Adipocyte (in vitro differentiated cells): ENCODE results near the gene MZT2B.
"Not testable (repeated sequence)": the region's sequence is repeated elsewhere in the genome, so short reads cannot be mapped to it uniquely, and the experiment has no call there.

Experiments used
- DNase-seq: peaks from one replicate; pipeline ENCODE4 v3.0.0-alpha.2; 2015; ENCODE audit warnings: low read depth
- H3K27me3 ChIP-seq: replicated peaks from 2 replicates; pipeline ENCODE4 v1.7.0; 2013; ENCODE audit warnings: mild to moderate bottlenecking, low read length, moderate library complexity; ENCODE audit not compliant: control insufficient read depth, insufficient read depth
- H3K36me3 ChIP-seq: 2 replicates; pipeline ENCODE4 v1.7.0; 2013; ENCODE audit warnings: low read length, mild to moderate bottlenecking, moderate library complexity; ENCODE audit not compliant: control insufficient read depth, insufficient read depth, severe bottlenecking
- H3K4me1 ChIP-seq: 2 replicates; pipeline ENCODE4 v1.7.0; 2013; ENCODE audit warnings: mild to moderate bottlenecking, low read length, moderate library complexity; ENCODE audit not compliant: control insufficient read depth, insufficient read depth
- H3K4me3 ChIP-seq: 2 replicates; pipeline ENCODE4 v1.7.0; 2013; ENCODE audit warnings: mild to moderate bottlenecking, low read length, moderate library complexity
- H3K9ac ChIP-seq: 2 replicates; pipeline ENCODE4 v1.7.0; 2013; ENCODE audit warnings: mild to moderate bottlenecking, low read length, moderate library complexity
- H3K9me3 ChIP-seq: 2 replicates; pipeline ENCODE4 v1.7.0; 2013; ENCODE audit warnings: mild to moderate bottlenecking, low read length, moderate library complexity; ENCODE audit not compliant: control insufficient read depth

The MZT2B gene

GRCh38 chr2:130142396-130143265, 39.4 kb upstream of the MZT2B start:
- DNase-seq, H3K4me3 ChIP-seq, H3K9ac ChIP-seq, H3K9me3 ChIP-seq, H3K27me3 ChIP-seq, H3K4me1 ChIP-seq, H3K36me3 ChIP-seq: not testable (repeated sequence)

GRCh38 chr2:130143266-130144039, 38.6 kb upstream of the MZT2B start:
- not testable (repeated sequence) for H3K4me1 ChIP-seq, H3K9me3 ChIP-seq, H3K27me3 ChIP-seq, DNase-seq, H3K9ac ChIP-seq, H3K4me3 ChIP-seq, H3K36me3 ChIP-seq

- H3K4me3 ChIP-seq: peak within 1 kb of the TSS; percentile 58
Observed at GRCh38 chr2:130145006-130145414, 37.1 kb upstream of the MZT2B start, which contains the start of gene CCDC74B. Gene CCDC74B (minus strand): TSS chr2:130145112. CDS start chr2:130144996, 116 bp downstream.

GRCh38 chr2:130148515-130148914, 33.5 kb upstream of the MZT2B start:
- not testable (repeated sequence) for H3K9ac ChIP-seq, DNase-seq, H3K27me3 ChIP-seq, H3K4me3 ChIP-seq, H3K4me1 ChIP-seq, H3K9me3 ChIP-seq
- peaks cover 12% of the 10 kb centered on the region for H3K36me3 ChIP-seq

More at GRCh38 chr2:130145006-130145414, 37.1 kb upstream of the MZT2B start, which contains the start of gene CCDC74B:
- H3K4me1 ChIP-seq, H3K27me3 ChIP-seq, H3K9ac ChIP-seq, H3K9me3 ChIP-seq, H3K36me3 ChIP-seq: not testable (repeated sequence)
- DNase-seq: peak; percentile 63

GRCh38 chr2:130150181-130151144, 31.6 kb upstream of the MZT2B start:
- Histone ChIP-seq H3K9me3 (no peaks in the 10 kb centered on the region), H3K4me1 (no peaks in the 10 kb centered on the region), H3K4me3 (no peak overlapping the region), H3K9ac (no peak overlapping the region), H3K27me3 (no peaks in the 10 kb centered on the region), H3K36me3 (peaks cover 16% of the 10 kb centered on the region)
- DNase-seq: no peak

- not testable (repeated sequence) for H3K9ac ChIP-seq, DNase-seq, H3K27me3 ChIP-seq, H3K4me1 ChIP-seq, H3K9me3 ChIP-seq, H3K4me3 ChIP-seq
- peaks cover 16% of the 10 kb centered on the region for H3K36me3 ChIP-seq
Observed at GRCh38 chr2:130151145-130151512, 30.9 kb upstream of the MZT2B start.

GRCh38 chr2:130152136-130152815, 29.8 kb upstream of the MZT2B start:
- not testable (repeated sequence) for H3K9me3 ChIP-seq, H3K4me1 ChIP-seq, H3K9ac ChIP-seq, H3K27me3 ChIP-seq, DNase-seq, H3K4me3 ChIP-seq
- peaks cover 16% of the 10 kb centered on the region for H3K36me3 ChIP-seq

- no peaks in the 10 kb centered on the region for H3K9me3 ChIP-seq
- peaks cover 16% of the 10 kb centered on the region for H3K36me3 ChIP-seq
- H3K4me3 ChIP-seq: no peak overlapping the region
- no peak overlapping the region for H3K9ac ChIP-seq
- no peaks in the 10 kb centered on the region for H3K27me3 ChIP-seq
- no peaks in the 10 kb centered on the region for H3K4me1 ChIP-seq
- no peak for DNase-seq
Observed at GRCh38 chr2:130152816-130153595, 29.1 kb upstream of the MZT2B start.

GRCh38 chr2:130153721-130154422, 28.2 kb upstream of the MZT2B start:
- H3K36me3 ChIP-seq: peaks cover 22% of the 10 kb centered on the region
- not testable (repeated sequence) for H3K4me1 ChIP-seq, DNase-seq, H3K9ac ChIP-seq, H3K27me3 ChIP-seq, H3K4me3 ChIP-seq, H3K9me3 ChIP-seq
